Thyroid gland (tissue), 4 donors: ENCODE results near the gene DTYMK.

Experiments
- CTCF ChIP-seq, 6 experiments: fragments of 200-600 bp in 3 of 6; fragments of 450-650 bp in 3 of 6; sonication (generic) in 3 of 6; IDR thresholded peaks; one replicate each; pipeline ENCODE4 v1.5.1; 2016 to 2019; ENCODE audit warnings: antibody characterized with exemption in 6 of 6, mild to moderate bottlenecking in 2 of 6, inconsistent platforms in 1 of 6, moderate library complexity in 1 of 6
- POLR2A ChIP-seq, 2 donors: fragments of 450-650 bp; IDR thresholded peaks; one replicate each; pipeline ENCODE4 v1.6.1; 2017; ENCODE audit warnings: antibody characterized with exemption in 2 of 2, mild to moderate bottlenecking in 2 of 2, moderate library complexity in 1 of 2

- TF ChIP-seq POLR2A (IDR thresholded peaks at IDR 0.05) (peak in 1 of 2 donors; percentile 5), CTCF (IDR thresholded peaks at IDR 0.05) (no peak)
Measured at GRCh38 chr2:241636182-241637017, 50.2 kb downstream of the DTYMK start.
